Ammon's horn (tissue), 1 donor: Measurements from ENCODE around the gene CLEC3A.
"Not testable (repeated sequence)": the region's sequence is repeated elsewhere in the genome, so short reads cannot be mapped to it uniquely, and the experiment has no call there.

Experiments
- DNase-seq: peaks from one replicate; pipeline ENCODE4 v3.0.0-alpha.2; 2016; ENCODE audit warnings: low spot score

CLEC3A gene

GRCh38 chr16:78028018-78028417 is 5.7 kb downstream of the CLEC3A start:
- DNase-seq: no peak

GRCh38 chr16:78034530-78034929 is 12.2 kb downstream of the CLEC3A start:
- DNase-seq: no peak

- no peak for DNase-seq
Observed at GRCh38 chr16:78035012-78035411, 12.7 kb downstream of the CLEC3A start.

- no peak for DNase-seq
Observed at GRCh38 chr16:78040396-78040795, 18.0 kb downstream of the CLEC3A start.

GRCh38 chr16:78045865-78046581 is 23.7 kb downstream of the CLEC3A start:
- DNase-seq: peak; percentile 61

DNA sequence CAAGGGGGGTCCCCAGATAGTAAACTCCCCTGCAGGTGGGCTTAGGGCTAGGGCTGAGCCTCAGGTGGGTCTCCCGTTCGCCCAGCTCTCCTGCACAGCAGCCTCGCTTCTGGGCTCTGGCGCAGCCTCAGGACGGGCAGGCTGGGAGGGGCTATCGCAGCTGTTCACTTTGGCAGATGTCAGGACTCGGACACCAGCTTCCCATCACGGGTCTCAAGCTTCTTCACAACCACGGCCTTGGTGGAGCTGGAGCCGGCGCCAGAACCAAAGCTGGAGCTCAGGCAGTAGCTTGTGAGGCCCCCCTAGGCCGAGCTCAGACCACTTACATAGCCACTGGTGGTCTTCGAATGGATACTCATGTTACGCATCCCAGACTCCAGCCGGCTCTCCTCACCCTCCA is 26.0 kb downstream of the CLEC3A start:
- DNase-seq: no peak

DNA sequence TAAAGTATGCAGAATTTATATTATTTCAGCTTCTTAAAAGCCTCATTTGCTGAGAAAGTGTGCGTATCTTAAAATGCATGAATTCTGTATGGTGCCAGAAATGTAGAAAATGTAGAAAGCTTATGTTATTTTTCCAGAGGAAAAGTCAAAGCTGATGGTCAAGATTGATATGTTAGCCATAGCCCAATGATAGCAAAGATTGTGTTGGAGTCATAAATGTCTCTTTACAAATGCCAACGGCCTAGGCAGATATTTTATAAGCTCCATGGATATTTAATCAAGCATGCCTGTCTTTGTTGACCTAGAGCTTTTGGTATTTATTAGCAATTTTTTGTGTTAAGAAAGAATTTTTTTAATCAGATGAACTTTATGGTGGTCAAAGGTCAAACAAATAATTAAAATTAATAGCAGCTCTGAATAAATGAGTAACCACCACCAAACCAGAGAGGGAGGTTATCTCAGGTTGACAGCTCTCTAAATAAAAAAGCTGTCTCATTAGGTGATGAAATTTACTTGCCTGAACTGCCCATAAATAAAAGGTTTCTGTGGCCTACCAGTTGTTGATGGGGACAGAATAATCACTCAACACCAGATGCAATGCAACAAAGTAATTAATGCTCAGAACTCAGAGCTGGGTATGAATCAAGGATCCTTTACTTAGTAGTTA is 28.5 kb downstream of the CLEC3A start:
- DNase-seq: no peak

GRCh38 chr16:78057803-78058564 is 35.6 kb downstream of the CLEC3A start:
- no peak for DNase-seq

DNA sequence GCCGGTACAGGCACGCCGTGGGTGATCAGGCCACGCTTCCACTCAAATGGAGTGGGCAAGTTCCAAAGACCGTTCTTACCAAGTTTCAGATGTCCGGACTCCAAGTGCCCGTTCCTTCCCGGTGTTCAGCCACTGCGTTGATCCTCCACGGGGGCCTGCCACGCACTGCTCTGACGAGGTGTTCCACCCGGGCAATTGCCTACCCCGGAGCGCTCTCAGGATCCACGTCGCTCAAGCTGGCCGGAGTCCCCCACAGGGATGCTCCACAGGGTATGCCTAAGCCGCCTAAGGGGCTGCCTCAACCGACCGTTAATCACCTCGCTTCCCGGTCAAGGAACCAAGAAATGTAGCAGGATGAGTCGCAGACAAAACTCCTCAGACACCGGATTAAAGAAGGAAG is 37.5 kb downstream of the CLEC3A start:
- DNase-seq: not testable (repeated sequence)

DNA sequence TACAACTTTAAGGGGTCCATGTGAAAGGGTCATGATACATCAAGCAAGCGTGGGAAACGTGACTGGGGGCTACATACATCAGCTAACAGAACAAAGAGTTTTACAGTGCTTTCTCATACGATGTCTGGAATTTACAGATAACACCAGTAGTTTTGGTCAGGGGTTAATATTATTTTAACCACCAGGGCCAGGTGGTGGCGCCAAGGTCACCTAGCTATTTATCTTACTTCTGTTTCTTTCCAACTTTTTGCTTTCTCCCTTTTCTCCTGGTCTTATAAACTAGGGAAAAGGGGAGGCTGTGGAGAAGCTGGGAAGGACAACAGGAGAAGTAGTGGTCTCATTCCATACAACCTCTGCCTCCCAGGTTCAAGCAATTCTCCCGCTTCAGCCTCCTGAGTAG is 37.9 kb downstream of the CLEC3A start:
- DNase-seq: no peak

DNA sequence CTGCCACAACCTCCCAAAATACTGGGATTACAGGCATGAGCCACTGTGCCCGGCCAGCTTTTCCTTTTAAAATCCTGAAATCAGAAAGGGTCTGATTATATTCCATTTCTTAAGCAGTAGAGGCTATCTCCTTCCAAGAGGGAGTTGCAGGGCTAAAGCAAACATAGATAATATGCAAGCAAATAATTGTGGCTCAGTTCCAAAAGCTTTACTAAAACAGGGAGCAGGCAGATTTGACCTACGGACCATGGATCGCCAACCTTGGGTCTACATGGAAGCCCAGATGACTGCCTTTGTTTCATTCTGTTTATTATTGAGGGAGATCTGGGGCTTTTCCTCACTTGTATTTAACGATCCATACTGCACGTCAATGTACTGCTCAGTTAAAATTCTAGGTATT is 38.5 kb downstream of the CLEC3A start:
- no peak for DNase-seq

GRCh38 chr16:78065319-78065718 is 43.0 kb downstream of the CLEC3A start:
- no peak for DNase-seq

DNA sequence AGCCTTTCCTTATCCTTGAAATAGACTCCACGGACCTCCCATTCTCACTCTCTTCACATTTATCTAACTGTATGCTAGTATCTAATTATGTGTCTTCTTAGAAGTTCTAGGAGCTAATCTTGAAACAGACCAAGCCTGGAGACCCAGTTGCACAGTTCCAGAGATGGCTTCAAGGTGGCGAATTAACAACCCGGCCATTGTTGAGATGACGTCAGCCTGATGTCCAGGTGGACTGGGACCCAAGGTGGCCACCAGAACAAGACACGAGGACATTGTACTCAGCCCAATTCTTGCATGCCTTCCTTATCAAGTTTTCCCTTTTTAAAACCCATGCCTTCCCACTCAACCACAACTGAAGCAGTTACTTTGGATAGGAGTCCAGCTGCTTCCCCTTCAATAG is 47.6 kb downstream of the CLEC3A start:
- DNase-seq: no peak

GRCh38 chr16:78072275-78072674 is 49.9 kb downstream of the CLEC3A start:
- DNase-seq: no peak

DNA sequence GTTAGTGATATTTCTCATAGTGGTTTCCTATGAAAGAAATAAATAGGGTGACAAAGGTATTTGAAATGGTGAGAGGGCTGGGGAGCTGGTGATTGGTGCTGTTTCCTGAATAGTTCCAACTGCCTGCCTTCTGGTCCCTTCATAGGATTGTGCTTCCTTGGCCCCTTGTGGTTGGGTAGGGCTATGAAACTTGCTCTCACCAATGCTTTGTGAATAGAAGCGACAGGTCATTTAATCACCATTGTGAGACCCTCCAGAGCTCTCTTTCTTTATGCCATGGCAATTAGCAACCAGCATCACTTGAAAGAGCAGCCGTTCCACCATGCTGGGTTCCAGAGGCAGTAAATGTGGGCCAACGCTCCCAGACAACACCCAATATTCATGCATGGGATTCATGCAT is 53.5 kb downstream of the CLEC3A start:
- DNase-seq: no peak

DNA sequence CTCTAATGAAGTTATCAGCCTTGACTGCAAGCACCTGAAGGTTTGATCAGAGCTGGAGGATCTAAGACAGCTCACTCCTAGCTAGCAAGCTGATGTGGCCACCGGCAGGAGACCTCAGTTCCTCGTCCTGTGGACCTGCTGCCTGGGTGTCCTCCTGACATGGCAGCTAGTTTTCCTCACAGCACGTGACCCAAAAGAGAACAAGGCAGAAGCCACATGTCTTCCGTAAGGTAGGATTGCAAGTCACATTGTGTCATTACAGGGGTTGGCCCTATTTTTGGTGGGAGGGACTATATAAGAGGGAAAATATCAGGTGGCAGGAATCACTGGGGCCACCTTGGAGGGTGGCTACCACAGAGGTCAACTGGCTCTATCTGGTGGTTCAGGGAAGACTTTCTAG is 59.0 kb downstream of the CLEC3A start:
- no peak for DNase-seq
